ENCODE measurements around the gene CFAP74. TPM values are rescaled to one million over a fixed set of nuclear protein-coding genes. Genes with fewer than 3 reads are reported as not detected.

CFAP74 gene
- total and polyA plus RNA-seq, 3 donors from 2014 or later, result 16.4 to 25.5 (median 24.9) TPM

GRCh38 chr1:1928231-1929101 is 75.1 kb downstream of the CFAP74 start:
- WGBS, 2 donors, result 66 to 75% methylated on average over 23 to 34 of the region's 34 CpGs
- Histone ChIP-seq H3K9me3 (no peaks in the 10 kb centered on the region), H3K27me3 (no peaks in the 10 kb centered on the region), H3K4me3 (no peak overlapping the region), H3K36me3 (ENCODE audit: low read depth, missing control alignments) (no peaks in the 10 kb centered on the region), H3K4me1 (peaks cover 5% of the 10 kb centered on the region), H3K27ac (no peak overlapping the region)
- no peak for TF ChIP-seq CTCF (IDR thresholded peaks at IDR 0.05)
- TF ChIP-seq POLR2A (IDR thresholded peaks at IDR 0.05), result no peak
- intact Hi-C loops (cut with DNase I; ENCODE audit: low total_unique reads), result no loop called here
- no peak for DNase-seq

- H3K4me3 ChIP-seq, result no peak overlapping the region
- no peak for DNase-seq
- no peak overlapping the region for H3K27ac ChIP-seq
- H3K36me3 ChIP-seq (ENCODE audit: low read depth, missing control alignments), result no peaks in the 10 kb centered on the region
- intact Hi-C loops (cut with DNase I; ENCODE audit: low total_unique reads), result no loop called here
- H3K27me3 ChIP-seq, result no peaks in the 10 kb centered on the region
- peaks cover 5% of the 10 kb centered on the region for H3K4me1 ChIP-seq
- no peaks in the 10 kb centered on the region for H3K9me3 ChIP-seq
- TF ChIP-seq POLR2A (IDR thresholded peaks at IDR 0.05) (no peak), CTCF (IDR thresholded peaks at IDR 0.05) (no peak)
- 79 to 87% methylated on average over 12 to 25 of the region's 25 CpGs for WGBS, 2 donors
Observed at GRCh38 chr1:1927751-1928150, 75.8 kb downstream of the CFAP74 start.

GRCh38 chr1:1926886-1927660 is 76.5 kb downstream of the CFAP74 start:
- no peaks in the 10 kb centered on the region for H3K36me3 ChIP-seq (ENCODE audit: low read depth, missing control alignments)
- TF ChIP-seq CTCF (IDR thresholded peaks at IDR 0.05) (no peak), POLR2A (IDR thresholded peaks at IDR 0.05) (no peak)
- no peaks in the 10 kb centered on the region for H3K9me3 ChIP-seq
- intact Hi-C loops (cut with DNase I; ENCODE audit: low total_unique reads), result no loop called here
- no peaks in the 10 kb centered on the region for H3K27me3 ChIP-seq
- H3K4me1 ChIP-seq, result peaks cover 5% of the 10 kb centered on the region
- DNase-seq, result no peak
- no peak overlapping the region for H3K4me3 ChIP-seq
- no peak overlapping the region for H3K27ac ChIP-seq
- 84 to 95% methylated on average over 7 to 21 of the region's 21 CpGs for whole genome bisulfite sequencing, 2 donors

- WGBS, 2 donors, result 81 to 89% methylated on average over 13 to 26 of the region's 26 CpGs
Observed at GRCh38 chr1:1926346-1926811, 77.2 kb downstream of the CFAP74 start.

More at GRCh38 chr1:1926346-1926811, 77.2 kb downstream of the CFAP74 start:
- peaks cover 5% of the 10 kb centered on the region for H3K4me1 ChIP-seq
- no peak overlapping the region for H3K4me3 ChIP-seq
- no peaks in the 10 kb centered on the region for H3K9me3 ChIP-seq
- intact Hi-C loops (cut with DNase I; ENCODE audit: low total_unique reads), result no loop called here
- no peaks in the 10 kb centered on the region for H3K27me3 ChIP-seq
- no peak overlapping the region for H3K27ac ChIP-seq
- TF ChIP-seq POLR2A (IDR thresholded peaks at IDR 0.05) (no peak), CTCF (IDR thresholded peaks at IDR 0.05) (no peak)
- DNase-seq, result no peak
- H3K36me3 ChIP-seq (ENCODE audit: low read depth, missing control alignments), result no peaks in the 10 kb centered on the region

Measured in testis (tissue), 3 donors.